ENCODE results near the gene TMEM109.

Gene TMEM109

GRCh38 chr11:60869451-60869825 is 44.5 kb upstream of the TMEM109 start:
- no peak for DNase-seq (ENCODE audit: low read depth)

GRCh38 chr11:60870276-60870675 is 43.7 kb upstream of the TMEM109 start:
- H3K4me3 ChIP-seq (ENCODE audit: low read depth, low read length): no peak overlapping the region
- no peak for TF ChIP-seq CTCF (IDR thresholded peaks at IDR 0.05; ENCODE audit: control insufficient read depth, extremely low read depth, insufficient read depth)
- DNase-seq (ENCODE audit: low read depth): no peak

More at GRCh38 chr11:60869451-60869825, 44.5 kb upstream of the TMEM109 start:
- no peak overlapping the region for H3K4me3 ChIP-seq (ENCODE audit: low read depth, low read length)
- no peak for TF ChIP-seq CTCF (IDR thresholded peaks at IDR 0.05; ENCODE audit: control insufficient read depth, extremely low read depth, insufficient read depth)

GRCh38 chr11:60870733-60871377 is 43.1 kb upstream of the TMEM109 start:
- no peak for TF ChIP-seq CTCF (IDR thresholded peaks at IDR 0.05; ENCODE audit: control insufficient read depth, extremely low read depth, insufficient read depth)
- no peak for DNase-seq (ENCODE audit: low read depth)
- no peak overlapping the region for H3K4me3 ChIP-seq (ENCODE audit: low read depth, low read length)

- no peak overlapping the region for H3K4me3 ChIP-seq (ENCODE audit: low read depth, low read length)
- TF ChIP-seq CTCF (IDR thresholded peaks at IDR 0.05; ENCODE audit: control insufficient read depth, extremely low read depth, insufficient read depth): no peak
- DNase-seq (ENCODE audit: low read depth): no peak
Measured at GRCh38 chr11:60871378-60872061, 42.4 kb upstream of the TMEM109 start.

- DNase-seq (ENCODE audit: low read depth): no peak
- no peak overlapping the region for H3K4me3 ChIP-seq (ENCODE audit: low read depth, low read length)
- no peak for TF ChIP-seq CTCF (IDR thresholded peaks at IDR 0.05; ENCODE audit: control insufficient read depth, extremely low read depth, insufficient read depth)
Measured at GRCh38 chr11:60872124-60872960, 41.6 kb upstream of the TMEM109 start.

- no peak for DNase-seq (ENCODE audit: low read depth)
- TF ChIP-seq CTCF (IDR thresholded peaks at IDR 0.05; ENCODE audit: control insufficient read depth, extremely low read depth, insufficient read depth): no peak
- no peak overlapping the region for H3K4me3 ChIP-seq (ENCODE audit: low read depth, low read length)
Measured at GRCh38 chr11:60872961-60873524, 40.9 kb upstream of the TMEM109 start.
